ENCODE measurements around the gene GIT1. TPM values are rescaled to one million over a fixed set of nuclear protein-coding genes. Genes with fewer than 3 reads are reported as not detected.
A peak's percentile ranks its signal among the peaks of the same experiment; 100 is the strongest.

Gene GIT1
- total and polyA plus RNA-seq, 9 of the 15 experiments (the other 6 are each of a cell fraction or from before 2014, with no cell fraction given): 0.35 to 35.3 (median 17.1) TPM

DNA sequence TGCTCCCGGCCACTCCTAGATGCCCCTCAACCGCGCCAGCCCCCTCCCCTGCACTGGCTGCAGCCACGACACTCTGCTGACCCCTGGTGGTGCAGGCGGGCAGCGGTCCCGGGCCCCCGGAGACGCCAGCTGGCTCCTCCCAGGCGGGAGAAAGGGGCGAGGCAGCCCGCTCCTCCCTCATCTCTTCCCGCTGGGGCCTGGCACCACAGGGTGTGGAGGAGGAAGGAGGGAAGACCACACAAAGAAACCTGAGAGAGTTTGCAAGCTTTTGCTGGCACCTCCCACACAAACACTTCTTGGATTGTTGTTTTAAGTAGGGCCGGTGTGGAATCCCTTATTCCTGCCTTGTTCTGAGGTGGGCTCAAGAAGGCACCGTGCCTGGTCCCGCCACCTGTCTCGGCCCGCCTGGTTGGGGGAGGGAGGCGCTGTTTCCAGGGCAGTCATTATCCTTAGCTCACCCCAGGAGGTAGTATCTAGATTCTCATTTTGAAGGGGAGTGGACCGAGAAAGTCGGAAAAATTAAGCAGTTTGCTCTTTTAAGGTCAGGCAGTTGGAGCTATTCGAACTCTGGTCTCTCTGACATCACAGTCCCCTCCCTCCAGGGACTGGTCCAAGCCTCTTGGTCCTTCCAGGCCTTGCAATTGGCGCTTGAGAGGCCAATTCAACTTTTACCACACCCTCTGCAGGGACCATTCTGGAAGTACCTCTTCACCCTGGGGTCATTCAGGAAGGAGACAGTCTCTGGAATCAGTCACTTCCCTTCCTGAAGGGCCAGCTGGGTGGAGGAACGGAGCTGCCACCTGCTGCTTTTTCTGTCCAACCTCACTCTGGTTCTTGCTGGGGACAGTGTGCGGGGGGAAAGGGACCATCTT is 2.5 kb upstream of the GIT1 start (continued):
- TF ChIP-seq AFF4 (CRISPR knock-in tag; IDR thresholded peaks at IDR 0.05) (no peak), NFRKB (IDR thresholded peaks at IDR 0.05; ENCODE audit: low read depth) (no peak), MYC (IDR thresholded peaks at IDR 0.05; ENCODE audit: low read depth, low read length) (peak; percentile 56), MYC (CRISPR knock-in tag; IDR thresholded peaks at IDR 0.05; ENCODE audit: borderline replicate concordance, low read depth) (no peak), PRMT5 (CRISPR knock-in tag; IDR thresholded peaks at IDR 0.05) (no peak), NR4A1 (CRISPR knock-in tag; IDR thresholded peaks at IDR 0.05) (no peak), NR4A1 (tag; IDR thresholded peaks at IDR 0.05) (no peak), GTF2F1 (IDR thresholded peaks at IDR 0.05; ENCODE audit: low read depth, low read length) (0 out of 2 replicates have a peak, but pooled peaks have one; percentile 59), FIP1L1 (IDR thresholded peaks at IDR 0.05; ENCODE audit: low read depth, low read length, poor library complexity, severe bottlenecking) (no peak), ZBTB12 (CRISPR knock-in tag; IDR thresholded peaks at IDR 0.05) (no peak), NRF1 (conservative IDR thresholded peaks at IDR 0.05 in 1 of 2, IDR thresholded peaks at IDR 0.05 in 1 of 2) (no peak; a peak in 1 of 4 replicates), CBFB (CRISPR knock-in tag; IDR thresholded peaks at IDR 0.05) (0 out of 2 replicates have a peak, but pooled peaks have one; percentile 34), YY1 (IDR thresholded peaks at IDR 0.05; ENCODE audit: borderline replicate concordance in 1 of 3, control insufficient read depth in 1 of 3, extremely low read depth in 1 of 3, insufficient read depth in 3 of 3, insufficient read length in 1 of 3, insufficient replicate concordance in 2 of 3, low read depth in 1 of 3, low read length in 2 of 3) (peak in 2 of 3 experiments; percentile 42 to 45), CHD1 (IDR thresholded peaks at IDR 0.05; ENCODE audit: low read length) (no peak), KDM5B (IDR thresholded peaks at IDR 0.05; ENCODE audit: insufficient replicate concordance, low read depth, low read length) (peak; percentile 44), ARID2 (IDR thresholded peaks at IDR 0.05) (peak; percentile 78), CCNT2 (IDR thresholded peaks at IDR 0.05; ENCODE audit: borderline replicate concordance, extremely low read depth, insufficient read length, low read depth, low read length) (no peak), ATF1 (CRISPR knock-in tag; IDR thresholded peaks at IDR 0.05) (no peak), ATF1 (tag; IDR thresholded peaks at IDR 0.05) (peak; percentile 46; the same call in 1 of the 2 replicates), TAF9B (IDR thresholded peaks at IDR 0.05; ENCODE audit: partially characterized antibody) (no peak)
- TF ChIP-seq, protein P1, sequence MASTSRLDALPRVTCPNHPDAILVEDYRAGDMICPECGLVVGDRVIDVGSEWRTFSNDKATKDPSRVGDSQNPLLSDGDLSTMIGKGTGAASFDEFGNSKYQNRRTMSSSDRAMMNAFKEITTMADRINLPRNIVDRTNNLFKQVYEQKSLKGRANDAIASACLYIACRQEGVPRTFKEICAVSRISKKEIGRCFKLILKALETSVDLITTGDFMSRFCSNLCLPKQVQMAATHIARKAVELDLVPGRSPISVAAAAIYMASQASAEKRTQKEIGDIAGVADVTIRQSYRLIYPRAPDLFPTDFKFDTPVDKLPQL (IDR thresholded peaks at IDR 0.05; ENCODE audit: extremely low read depth, insufficient read length): no peak

All from K562 (cell line).